ENCODE results near the gene TAF1A.

TAF1A gene

GRCh38 chr1:222588135-222588534 is 1.6 kb downstream of the TAF1A start:
- TF ChIP-seq CTCF (IDR thresholded peaks at IDR 0.05; ENCODE audit: insufficient read depth, low read length), result no peak
- no peak for TF ChIP-seq REST (IDR thresholded peaks at IDR 0.05; ENCODE audit: insufficient replicate concordance, low read depth)
- TF ChIP-seq POLR2AphosphoS5 (IDR thresholded peaks at IDR 0.05; ENCODE audit: low read depth), result no peak
- no peak for TF ChIP-seq SPI1 (IDR thresholded peaks at IDR 0.05; ENCODE audit: borderline replicate concordance, low read depth)
- TF ChIP-seq GABPA (IDR thresholded peaks at IDR 0.05; ENCODE audit: low read depth), result no peak
- Histone ChIP-seq H3K27ac (replicated peaks) (no peak overlapping the region), H3K27me3 (ENCODE audit: insufficient read depth, poor library complexity, severe bottlenecking) (no peaks in the 10 kb centered on the region), H3K4me3 (replicated peaks; ENCODE audit: insufficient read depth, low read length) (no peak overlapping the region)
- DNase-seq (ENCODE audit: low read depth in 1 of 2, low spot score in 1 of 2), result no peak

GRCh38 chr1:222586842-222587241 is 2.9 kb downstream of the TAF1A start:
- H3K27me3 ChIP-seq (ENCODE audit: insufficient read depth, poor library complexity, severe bottlenecking), result no peaks in the 10 kb centered on the region
- no peak overlapping the region for H3K4me3 ChIP-seq (replicated peaks; ENCODE audit: insufficient read depth, low read length)
- no peak overlapping the region for H3K27ac ChIP-seq (replicated peaks)
- DNase-seq (ENCODE audit: low read depth in 1 of 2, low spot score in 1 of 2), result no peak
- no peak for TF ChIP-seq REST (IDR thresholded peaks at IDR 0.05; ENCODE audit: insufficient replicate concordance, low read depth)
- no peak for TF ChIP-seq SPI1 (IDR thresholded peaks at IDR 0.05; ENCODE audit: borderline replicate concordance, low read depth)
- TF ChIP-seq POLR2AphosphoS5 (IDR thresholded peaks at IDR 0.05; ENCODE audit: low read depth), result no peak
- TF ChIP-seq CTCF (IDR thresholded peaks at IDR 0.05; ENCODE audit: insufficient read depth, low read length), result no peak
- no peak for TF ChIP-seq GABPA (IDR thresholded peaks at IDR 0.05; ENCODE audit: low read depth)

GRCh38 chr1:222583079-222583478 is 6.7 kb downstream of the TAF1A start:
- no peaks in the 10 kb centered on the region for H3K27me3 ChIP-seq (ENCODE audit: insufficient read depth, poor library complexity, severe bottlenecking)
- DNase-seq (ENCODE audit: low read depth in 1 of 2, low spot score in 1 of 2), result peak; percentile 46 to 63
- TF ChIP-seq CTCF (IDR thresholded peaks at IDR 0.05; ENCODE audit: insufficient read depth, low read length) (no peak), REST (IDR thresholded peaks at IDR 0.05; ENCODE audit: insufficient replicate concordance, low read depth) (peak; percentile 22), SPI1 (IDR thresholded peaks at IDR 0.05; ENCODE audit: borderline replicate concordance, low read depth) (peak; percentile 11; the same call in 1 of the 2 replicates)
- 0 out of 2 replicates have a peak overlapping the region, but pooled peaks have one; percentile 35 for H3K27ac ChIP-seq (replicated peaks)
- H3K4me3 ChIP-seq (replicated peaks; ENCODE audit: insufficient read depth, low read length), result no peak overlapping the region
